T-helper 22 cell (primary cell): Measurements from ENCODE around the gene PIM1.
"Not testable (repeated sequence)": the region's sequence is repeated elsewhere in the genome, so short reads cannot be mapped to it uniquely, and the experiment has no call there.

Source experiments
- DNase-seq: peaks from one replicate; pipeline ENCODE4 v3.0.0-alpha.2; 2020; ENCODE audit warnings: low read depth

Gene PIM1

DNA sequence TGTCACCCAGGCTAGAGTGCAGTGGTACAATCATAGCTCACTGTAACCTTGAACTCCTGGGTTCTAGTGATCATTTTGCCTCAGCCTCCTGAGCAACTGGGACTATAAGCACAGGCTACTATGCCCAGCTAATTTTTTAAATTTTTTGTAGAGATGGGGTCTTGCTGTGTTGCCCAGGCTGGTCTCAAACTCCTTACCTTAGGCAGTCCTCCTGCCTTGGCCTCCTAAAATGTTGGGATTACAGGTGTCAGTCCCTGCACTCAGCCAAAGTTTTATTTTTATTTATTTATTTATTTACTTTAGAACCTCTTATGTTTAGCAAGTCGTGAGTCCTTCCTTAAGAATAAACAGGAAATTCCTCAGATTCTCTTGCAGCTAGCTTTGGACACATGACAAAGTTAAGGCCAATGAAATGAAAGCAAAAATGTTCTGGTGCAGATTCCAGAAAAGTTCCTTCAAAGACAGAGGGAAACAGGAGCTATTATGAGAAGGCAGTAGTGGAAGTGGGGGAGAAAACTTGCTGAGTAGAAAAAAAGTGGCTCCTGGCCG, 19.1 kb downstream of the PIM1 start:
- no peak for DNase-seq

DNA sequence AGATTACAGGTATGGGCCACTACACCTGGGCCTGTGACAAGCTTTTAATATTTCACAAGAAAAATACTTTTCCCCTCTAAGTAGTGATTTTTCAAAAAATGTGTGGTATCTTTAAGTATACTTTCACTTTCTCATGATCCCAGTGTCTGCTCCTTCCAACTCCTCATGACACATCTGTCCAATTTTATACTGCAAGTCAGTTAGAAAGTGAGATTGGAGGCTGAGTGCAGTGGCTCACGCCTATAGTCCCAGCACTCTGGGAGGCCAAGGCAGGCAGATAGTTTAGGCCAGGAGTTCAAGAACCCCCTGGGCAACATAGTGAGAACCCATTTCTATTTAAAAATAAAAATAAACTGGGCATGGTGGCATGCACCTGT, 20.2 kb downstream of the PIM1 start:
- no peak for DNase-seq

DNA sequence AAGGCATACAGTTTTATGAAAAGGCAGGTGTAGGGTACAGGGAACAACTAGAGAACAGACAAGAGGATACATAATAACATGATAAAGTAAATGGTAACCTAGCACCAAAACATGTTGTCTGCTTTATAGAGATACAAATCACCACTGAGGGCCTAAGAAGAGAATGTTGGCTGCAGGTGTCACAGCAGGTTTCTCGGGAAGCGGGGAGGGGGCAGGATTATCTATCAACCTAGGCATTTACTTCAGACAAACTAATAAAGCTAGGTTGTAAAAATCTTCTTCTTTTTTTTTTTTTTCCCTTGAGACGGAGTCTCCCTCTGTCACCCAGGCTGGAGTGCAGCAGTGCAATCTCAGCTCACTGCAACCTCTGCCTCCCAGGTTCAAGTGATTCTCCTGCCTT, 22.7 kb downstream of the PIM1 start:
- no peak for DNase-seq

DNA sequence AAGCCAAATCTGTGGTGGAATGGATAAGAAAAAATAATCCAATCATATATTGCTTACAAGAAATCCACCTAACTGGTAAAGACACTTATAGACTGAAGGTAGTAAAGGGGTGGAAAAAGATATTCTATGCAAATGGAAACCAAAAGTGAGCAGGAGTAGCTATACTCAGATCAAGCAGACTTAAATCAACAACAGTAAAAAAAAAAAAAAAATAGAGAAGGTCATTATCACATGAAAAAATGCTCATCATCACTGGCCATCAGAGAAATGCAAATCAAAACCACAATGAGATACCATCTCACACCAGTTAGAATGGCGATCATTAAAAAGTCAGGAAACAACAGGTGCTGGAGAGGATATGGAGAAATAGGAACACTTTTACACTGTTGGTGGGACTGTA, 24.9 kb downstream of the PIM1 start:
- not testable (repeated sequence) for DNase-seq

DNA sequence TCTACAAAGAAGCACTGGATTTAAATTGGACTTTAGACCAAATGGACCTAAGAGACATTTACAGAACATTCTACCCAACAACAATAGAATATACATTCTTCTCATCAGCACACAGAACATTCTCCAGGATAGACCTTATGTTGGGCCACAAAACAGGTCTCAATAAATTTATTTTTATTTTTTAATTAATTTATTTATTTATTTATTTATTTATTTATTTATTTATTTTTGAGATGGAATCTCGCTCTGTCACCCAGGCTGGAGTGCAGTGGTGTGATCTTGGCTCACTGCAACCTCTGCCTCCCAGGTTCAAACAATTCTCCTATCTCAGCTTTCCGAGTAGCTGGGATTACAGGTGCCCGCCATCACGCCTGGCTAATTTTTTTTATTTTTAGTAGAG, 26.5 kb downstream of the PIM1 start:
- not testable (repeated sequence) for DNase-seq

DNA sequence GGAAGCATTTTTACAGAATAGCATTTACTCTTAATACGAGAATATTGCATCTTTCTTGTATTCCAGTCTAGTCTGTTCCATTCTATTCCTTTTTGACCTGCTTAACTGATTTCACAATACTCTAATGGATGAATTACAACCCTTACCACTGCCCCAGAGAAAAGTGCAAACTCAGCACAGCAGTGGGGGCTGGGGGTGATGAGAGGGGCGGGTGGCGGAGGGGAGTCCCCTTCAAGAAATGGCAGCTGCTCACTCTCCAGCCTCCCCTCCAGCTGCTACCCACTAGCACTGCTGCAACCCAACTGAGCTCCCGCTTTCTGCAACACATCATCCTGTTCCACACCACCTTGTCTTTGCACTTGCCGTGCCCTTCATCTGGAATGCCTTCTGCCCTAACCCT, 30.1 kb downstream of the PIM1 start:
- DNase-seq: no peak

DNA sequence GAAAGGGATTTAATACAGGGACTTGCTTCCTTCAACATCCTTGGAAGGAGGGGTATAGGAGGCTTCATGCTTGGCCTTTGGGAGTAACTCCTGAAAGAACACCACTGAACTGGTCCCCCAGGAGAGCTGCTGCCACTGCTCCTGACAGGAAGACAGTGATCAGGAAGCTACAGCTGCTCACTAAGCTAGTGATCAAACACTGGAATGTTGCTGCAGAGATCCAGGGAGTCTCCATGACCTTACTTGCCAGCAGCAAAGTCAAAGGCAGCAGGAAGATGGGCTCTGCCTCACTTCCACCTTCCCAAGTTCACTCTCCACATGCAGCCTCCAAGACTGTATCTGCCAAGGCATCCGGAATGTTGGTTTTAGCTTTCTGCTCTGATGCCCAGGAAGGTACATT, 31.8 kb downstream of the PIM1 start:
- DNase-seq: no peak

DNA sequence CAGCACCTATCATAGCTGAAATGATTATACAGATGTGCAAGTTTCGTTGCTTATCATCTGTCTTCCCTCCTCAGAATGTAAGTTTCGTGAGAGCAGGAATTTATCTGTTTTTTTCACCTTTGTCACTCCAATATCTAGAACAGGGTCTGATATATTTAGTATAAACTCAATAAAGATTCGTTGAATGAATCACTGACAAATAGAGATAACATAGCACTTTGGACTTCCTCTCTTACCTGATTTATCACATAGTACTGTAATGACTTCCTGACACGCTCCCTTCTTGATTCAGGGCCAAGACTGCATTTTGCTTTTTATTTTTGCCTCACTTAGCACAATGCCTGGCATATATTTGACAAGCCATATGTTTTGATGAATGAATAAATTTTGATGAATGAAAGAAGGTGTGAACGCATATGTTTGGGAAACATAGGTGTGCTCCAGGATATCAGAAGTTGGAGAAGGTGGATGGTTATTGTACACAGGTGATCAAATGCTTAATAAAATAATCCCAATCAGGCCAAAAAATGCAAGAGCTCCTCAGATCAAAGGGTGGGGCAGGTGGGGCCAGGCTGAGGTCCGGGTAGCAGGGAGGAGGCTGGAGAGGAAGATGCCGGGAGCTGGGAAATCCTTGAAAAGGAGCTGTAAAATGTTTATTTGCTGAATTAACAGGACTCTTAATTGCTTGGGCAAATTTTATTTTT, 33.0 kb downstream of the PIM1 start:
- DNase-seq: no peak

DNA sequence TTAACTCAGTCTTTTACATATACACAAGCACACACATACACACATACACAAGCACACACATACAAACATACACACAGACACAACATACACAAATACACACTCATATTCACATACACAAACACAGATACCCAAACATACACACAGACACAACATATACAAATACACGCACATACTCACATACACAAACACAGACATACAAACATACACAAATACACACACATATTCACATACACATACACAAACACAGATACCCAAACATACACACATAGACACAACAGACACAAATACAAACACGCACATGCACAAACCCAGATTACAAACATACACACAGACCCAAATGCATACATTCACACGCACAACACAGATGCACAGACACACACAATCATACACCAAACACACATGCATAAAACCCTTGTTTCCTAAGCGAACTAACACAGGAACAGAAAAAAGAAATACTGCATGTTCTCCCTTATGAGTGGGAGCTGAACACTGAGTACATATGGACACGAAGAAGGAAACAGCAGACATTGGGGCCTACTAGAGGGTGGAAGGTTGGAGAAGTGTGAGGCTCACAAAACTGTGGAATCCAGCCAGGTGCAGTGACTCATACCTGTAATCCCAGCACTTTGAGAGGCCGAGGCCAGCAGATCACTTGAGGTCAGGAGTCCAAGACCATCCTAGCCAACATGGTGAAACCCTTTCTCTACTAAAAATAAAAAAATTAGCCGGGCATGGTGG, 34.2 kb downstream of the PIM1 start:
- DNase-seq: no peak

DNA sequence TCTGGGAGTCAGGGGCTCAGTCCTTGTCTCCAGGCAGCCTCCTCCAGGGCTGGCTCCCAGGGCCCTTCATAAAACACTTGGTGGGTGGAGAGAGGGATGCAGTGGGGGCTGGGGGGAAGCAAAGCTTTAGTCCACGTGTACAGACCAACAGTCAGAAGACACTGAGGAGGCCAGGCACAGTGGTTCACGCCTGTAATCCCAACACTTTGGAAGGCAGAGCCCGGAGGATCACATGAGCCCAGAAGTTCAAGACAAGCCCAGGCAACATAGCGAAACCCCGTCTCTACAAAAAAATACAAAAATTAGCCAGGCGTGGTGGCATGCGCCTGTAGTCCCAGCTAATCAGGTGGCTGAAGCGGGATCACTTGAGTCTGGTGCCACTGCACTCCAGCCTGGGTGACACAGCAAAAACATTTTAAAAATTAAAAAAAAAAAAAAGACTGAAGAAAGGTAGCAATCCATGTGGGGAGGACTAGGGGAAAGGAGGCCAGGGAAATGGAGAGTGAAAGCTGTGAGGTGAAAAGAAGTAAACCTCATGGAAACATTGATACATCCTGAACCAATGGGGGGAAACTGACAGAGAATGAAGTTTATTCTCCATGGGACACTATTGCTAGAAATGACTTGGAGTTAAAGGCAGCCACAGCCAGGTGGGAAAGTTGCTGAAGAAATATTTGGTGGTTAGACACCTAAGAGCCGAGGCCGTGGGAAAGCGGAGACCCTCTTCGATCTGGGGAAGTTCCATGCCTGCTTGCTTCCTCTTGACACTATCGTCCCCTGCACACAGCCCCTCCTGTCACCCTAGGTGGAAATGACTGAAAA, 35.4 kb downstream of the PIM1 start:
- DNase-seq: no peak

DNA sequence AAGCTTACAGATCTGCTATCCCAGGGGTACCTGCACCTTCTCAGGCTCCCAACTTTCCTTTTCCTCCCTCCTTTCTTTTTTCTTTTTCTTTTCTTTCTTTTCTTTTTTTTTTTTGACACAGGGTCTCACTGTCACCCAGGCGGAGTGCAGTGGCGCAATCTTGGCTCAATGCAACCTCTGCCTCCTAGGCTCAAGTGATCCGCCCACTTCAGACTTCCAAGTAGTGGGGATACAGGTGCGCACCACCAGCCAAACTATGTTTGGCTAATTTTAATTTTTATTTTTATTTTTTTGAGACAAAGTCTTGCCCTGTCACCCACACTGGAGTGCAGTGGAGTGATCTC, 36.0 kb downstream of the PIM1 start:
- no peak for DNase-seq

DNA sequence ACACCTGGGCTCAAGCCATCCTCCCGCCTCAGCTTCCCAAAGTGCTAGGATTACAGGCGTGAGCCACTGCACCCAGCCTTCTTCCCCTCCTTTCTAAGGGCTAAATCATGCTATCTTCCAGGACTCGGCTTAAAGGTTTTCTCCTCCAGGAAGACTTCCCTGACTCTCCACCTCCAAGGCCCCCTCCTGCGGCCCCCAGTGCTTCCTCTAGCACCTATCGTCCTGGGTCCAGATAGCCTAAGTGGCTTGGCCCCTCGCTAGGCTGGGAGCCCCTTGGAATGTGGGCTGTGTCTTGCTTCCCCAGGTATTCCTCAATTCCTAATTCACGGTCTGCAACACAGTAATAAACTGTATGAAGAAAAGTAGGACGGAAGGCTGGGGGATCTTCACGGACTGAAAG, 36.7 kb downstream of the PIM1 start:
- no peak for DNase-seq

DNA sequence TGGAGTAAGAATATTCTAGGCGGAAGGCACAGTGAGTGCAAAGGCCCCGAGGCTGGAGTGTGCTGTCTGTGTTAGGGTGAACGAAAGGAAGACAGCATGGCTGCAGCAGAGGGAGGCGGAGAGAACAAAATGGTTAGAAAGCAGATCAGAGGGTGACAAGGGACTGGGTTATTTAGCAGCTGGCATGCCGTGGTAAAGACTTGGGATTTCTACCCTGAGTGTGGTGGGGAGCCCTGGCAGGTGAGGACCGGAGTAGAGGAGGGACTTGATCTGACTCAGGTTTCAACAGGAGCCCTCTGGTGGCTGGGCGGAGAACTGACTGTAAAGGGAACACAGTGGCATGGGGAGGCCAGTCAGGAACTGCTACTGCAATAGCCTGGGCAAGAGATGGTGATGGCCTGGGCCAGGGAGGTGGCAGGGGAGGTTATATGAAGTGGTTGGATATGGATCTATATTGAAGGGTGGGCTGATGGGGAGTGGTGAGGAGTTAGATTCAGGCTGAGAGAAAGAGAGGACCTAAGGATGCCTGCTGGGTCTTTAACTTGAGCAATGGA, 38.0 kb downstream of the PIM1 start:
- peak; percentile 70 for DNase-seq

DNA sequence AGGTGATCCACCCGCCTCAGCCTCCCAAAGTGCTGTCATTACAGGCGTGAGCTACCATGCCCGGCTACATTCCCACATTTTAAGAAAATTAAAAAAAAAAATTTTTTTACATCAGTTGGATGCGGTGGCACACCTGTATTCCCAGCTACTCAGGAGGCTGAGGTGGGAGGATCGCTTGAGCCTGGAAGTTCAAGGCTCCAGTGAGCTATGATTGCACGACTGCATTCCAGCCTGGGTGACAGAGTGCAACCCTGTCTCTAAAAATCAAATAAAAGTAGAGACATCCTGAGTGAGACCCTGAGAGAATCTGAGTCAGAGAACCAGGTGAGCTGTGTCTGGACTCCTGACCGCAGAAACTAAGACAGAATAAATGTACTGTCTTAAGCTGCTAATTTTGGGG, 38.8 kb downstream of the PIM1 start:
- no peak for DNase-seq

DNA sequence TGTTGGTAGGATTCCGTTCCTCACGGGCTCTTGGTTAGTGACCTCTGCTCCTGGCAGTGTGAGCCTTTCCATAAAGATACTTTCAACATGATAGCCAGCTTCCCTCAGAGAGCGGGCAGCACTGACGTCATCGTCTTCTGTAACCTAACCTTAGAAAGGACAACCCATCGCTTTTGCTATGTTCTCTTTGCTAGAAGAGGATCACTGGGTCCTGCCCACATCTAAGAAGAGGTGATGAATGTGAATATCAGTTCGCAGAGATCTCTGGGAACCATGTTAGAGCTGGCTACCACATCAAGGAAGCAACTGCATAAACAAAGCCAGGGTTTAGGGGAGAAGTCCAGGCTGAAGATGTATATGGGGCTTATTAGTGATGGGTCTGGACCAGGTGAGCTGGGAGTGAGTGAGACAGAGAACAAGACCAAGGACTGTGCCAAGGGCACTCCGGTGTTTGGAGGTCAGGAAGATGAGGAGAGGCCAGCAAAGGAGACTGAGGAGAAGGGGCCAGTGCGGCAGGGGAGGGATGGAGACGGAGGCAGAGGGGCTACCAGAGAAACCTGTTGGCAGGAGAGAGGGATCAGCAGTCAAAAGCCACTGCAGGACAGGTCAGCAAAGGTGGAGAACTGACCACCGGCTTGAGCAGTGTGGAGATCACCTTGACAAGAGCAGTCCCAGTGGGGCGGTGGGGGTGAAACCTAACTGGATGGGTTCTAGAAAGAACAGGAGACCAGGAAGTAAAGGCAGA, 39.7 kb downstream of the PIM1 start:
- DNase-seq: peak; percentile 41

DNA sequence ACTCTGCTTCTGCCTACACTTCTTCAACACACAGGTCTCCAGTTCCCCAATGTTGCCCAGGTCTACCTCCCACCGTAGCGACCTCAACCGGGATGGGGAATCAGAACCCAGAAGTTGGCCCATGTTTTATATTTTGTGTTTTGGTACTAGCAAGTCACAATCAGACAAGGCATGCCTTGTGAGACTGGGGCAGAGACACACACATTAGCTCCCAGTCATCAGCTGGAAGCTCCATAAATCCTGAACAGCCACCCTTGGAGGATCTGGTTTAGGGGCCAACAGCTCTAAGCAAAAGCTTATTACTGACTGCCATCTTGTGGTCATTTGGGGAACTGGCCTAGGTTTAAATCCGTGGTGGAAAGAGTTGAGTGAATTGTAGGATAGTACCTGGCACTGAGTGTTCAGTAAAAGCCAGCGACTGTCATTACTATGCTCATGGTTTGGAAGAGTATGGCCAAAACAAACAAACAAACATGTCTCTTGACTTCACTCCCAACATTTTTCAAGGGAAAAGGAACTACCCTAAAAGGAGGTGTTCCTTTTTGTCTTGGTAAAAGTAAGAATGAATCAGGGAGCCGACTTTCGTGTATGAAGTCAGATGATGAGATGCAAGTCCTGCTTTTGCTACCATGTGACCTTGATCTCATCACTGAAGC, 40.5 kb downstream of the PIM1 start:
- DNase-seq: peak; percentile 39

DNA sequence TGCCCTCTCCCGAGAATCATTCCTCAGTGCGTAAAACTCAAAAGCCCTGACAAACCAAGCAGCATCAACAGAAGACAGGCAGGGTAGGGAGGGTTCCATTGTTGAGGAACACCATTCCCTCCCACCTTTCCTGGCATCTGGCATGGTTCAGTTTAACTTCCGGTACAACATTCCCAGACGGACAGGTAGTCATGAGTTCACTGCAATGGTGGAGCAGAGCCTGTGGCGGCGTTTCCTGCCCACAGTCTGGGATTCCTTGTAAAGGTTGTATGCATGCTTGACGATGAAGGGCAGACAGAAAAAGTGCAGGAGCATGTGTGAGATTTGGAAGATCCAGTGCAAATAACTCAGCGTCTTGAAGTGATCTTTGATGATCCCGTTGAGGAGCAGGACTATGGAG, 42.3 kb downstream of the PIM1 start:
- no peak for DNase-seq

DNA sequence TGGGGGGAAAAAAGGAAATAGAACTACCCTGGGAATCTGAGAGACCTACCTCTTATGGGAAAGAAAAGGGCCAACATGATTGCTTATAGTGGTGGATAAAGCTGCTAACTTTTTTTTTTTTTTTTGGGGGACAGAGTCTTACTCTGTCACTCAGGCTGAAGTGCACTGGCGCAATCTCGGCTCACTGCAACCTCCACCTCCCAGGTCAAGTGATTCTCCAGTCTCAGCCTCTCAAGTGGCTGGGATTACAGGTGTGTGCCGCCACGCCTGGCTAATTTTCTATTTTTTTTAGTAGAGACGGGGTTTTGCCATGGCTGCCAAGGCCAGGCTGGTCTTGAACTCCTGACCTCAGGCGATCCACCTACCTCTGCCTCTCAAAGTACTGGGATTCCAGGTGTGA, 48.1 kb downstream of the PIM1 start:
- DNase-seq: no peak

DNA sequence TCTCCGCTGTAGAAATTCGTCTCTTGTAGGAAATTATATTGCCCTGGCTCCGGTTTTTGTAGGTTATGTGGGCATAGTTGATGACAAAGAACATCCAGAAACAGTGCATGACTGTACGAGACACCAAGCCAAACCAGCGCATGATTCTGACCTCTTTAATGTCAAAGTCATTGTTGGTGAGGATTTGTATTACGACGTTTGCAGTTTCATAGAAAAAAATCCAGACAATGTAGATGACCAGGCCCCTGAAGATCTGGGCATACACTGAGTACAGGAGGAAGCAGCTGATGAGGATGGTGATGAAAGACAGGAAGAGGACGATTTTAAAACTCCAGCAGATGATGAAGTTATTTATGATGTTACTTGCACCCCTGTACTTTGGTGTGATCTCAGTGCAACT, 48.6 kb downstream of the PIM1 start:
- no peak for DNase-seq

DNA sequence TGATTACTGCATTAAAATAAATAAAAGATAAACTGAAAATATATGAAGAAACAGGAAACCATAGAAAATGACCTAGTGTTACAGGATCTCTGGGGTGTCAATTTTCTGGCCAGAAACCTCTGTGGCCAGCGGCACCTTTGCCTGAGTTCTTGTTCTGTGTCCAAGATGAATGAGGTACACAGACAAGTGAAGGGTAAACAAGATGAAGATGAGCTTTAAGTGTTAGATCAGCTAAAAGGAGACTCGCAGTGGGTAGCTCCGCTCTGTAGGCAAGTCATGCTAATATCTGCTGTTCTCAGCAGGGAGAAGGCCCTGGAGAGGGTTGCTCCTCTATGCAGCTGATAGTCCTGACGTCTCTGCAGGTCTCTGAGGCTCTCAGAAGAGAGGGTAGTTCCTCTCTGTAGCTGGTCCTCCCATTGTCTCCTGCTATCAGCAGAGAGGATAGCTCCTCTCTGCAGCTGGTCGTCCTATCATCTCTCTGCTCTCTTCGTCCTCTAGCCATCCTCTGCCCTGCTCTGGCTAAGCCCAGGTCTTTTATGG, 51.7 kb downstream of the PIM1 start:
- DNase-seq: no peak
